GM18867 (cell line): ENCODE data around the gene RASSF3.
"Not testable (repeated sequence)": the region's sequence is repeated elsewhere in the genome, so short reads cannot be mapped to it uniquely, and the experiment has no call there.

Source experiments
- ATAC-seq: cut with Tn5 transposase; IDR thresholded peaks from one replicate; pipeline ENCODE4 v1.9.1; 2021; ENCODE audit warnings: mild to moderate bottlenecking, moderate library complexity; ENCODE audit not compliant: unreplicated experiment

Gene RASSF3

DNA sequence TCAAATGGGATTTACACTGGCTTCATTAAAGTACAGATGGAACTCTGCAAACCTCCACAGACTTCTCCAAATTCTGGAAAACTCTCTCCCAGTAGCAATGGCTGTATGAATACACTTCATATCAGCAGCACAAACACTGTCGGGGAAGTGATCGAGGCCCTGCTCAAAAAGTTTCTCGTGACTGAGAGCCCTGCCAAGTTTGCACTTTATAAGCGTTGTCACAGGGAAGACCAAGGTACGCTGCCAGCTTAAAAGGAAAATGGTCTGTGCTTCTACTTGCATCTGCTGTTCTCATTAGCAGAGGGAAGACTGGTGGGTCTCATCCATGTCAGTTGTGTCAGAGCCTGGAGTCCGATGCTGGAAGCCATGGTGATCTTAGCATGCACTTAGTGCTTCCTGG lies 77.9 kb downstream of the RASSF3 start:
- no peak for ATAC-seq

- ATAC-seq, result no peak
Observed at GRCh38 chr12:64688715-64689114, 78.4 kb downstream of the RASSF3 start.

GRCh38 chr12:64690236-64690635 lies 79.9 kb downstream of the RASSF3 start:
- not testable (repeated sequence) for ATAC-seq

GRCh38 chr12:64691227-64691794 lies 81.0 kb downstream of the RASSF3 start:
- ATAC-seq, result no peak

DNA sequence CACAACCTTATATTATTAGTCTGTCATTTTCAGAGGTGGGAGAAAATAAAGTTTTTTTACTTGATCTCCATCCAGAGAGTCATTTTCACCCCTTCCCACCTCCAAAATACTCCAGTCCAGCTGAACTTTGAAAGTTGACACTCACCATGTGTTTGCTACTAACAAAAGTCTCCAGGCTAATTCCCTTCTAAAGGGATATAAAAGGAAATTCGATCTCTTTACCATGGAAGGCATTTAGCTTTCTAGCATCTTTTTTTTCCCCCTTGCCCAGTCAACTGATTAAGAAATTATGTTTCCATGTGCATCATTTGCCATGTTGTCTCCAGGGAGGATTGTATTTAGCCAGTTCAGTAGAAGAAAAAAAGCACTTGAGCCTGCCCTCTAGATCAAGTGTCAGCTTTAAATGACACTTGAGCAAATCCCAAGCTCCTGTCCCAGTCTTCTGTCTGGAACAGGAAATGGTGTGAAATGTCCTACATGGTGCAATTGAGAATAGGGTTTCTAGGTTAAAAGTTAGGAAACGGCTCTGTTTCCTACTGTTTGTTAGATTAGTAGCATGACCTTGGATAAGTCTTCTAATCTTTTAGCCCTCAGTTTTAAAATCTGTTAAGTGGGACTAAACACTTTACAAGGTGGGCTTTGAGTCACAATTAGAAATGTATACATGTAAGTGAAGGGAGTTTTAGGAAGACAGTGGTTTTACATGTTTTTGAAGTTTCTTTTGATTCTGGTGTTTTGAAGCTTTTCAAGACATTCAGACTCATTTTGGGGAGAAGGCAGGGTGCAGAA lies 81.7 kb downstream of the RASSF3 start:
- ATAC-seq, result no peak

- no peak for ATAC-seq
Observed at GRCh38 chr12:64694130-64695040, 84.1 kb downstream of the RASSF3 start.

- ATAC-seq, result no peak
Observed at GRCh38 chr12:64695550-64695949, 85.3 kb downstream of the RASSF3 start.

DNA sequence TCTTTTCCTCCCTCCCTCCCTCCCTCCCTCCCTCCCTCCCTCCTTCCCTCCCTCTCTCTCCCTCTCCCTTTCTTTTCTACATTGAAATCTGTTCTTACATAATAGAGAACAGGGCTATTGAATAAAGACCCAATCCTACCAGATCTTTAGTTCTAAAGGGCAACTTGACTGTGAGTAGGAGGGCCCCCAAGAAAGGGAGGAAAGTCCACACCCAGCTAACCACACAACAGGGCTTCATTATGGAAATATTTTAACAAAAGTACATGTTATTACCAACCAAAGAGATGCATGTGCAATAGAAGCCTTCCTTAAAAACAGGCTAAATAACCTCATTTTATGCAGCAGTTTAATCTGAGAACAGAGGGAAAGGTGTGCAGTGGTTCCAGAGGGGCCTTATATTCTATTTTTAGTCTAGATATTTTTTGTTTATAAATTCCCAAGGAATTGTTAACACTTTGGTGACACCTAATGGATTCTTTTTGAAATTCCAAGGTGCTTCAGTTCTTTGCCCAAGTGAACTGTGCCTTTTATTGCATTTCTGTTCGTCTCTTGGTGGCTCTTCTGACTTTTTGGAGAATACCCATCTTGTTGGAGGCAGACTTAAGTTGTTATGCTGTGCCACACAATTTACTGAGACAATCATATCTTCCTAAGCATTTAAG lies 85.9 kb downstream of the RASSF3 start:
- ATAC-seq, result no peak

- ATAC-seq, result no peak
Observed at GRCh38 chr12:64699504-64700115, 89.3 kb downstream of the RASSF3 start.

- no peak for ATAC-seq
Observed at GRCh38 chr12:64700532-64700931, 90.2 kb downstream of the RASSF3 start.

DNA sequence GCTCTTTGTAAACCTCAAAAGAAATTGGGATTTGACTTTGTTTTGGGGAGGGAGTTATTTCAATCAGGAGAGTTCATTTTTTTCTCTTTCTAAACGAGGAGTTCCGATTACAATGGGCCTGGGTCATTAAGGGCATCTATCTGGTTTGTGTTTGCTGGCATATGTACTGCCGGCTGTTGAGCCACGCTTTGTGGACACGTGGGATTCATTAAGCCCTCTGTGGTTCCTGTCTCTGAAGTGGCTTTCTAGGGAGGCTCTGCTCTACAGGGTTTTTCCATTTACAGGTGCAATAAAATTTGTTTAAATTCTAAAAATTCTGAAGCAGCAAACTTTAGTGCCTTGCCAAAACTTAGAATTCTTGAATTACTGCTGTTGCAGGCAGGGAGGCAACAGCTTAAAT lies 91.0 kb downstream of the RASSF3 start:
- ATAC-seq, result no peak

DNA sequence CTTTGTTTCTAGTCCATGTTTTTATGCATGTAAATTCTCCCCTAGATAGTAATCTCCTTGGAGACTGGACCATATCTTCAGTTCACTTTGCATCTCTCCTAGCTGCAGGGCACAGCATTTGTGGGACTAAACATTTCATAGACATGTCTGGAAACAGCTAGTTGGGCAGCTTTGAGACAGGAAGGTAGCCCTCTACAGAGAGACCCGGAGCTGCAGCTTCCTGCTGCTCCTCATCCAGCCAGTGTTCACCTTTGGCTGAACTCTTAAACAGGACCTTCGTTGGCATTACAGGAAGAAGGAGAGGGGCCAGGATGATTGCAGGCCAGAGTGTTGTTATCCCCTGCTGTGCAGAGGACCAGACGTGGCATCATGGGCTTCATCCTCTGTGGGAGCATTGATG lies 96.0 kb downstream of the RASSF3 start:
- ATAC-seq, result no peak

- ATAC-seq, result no peak
Observed at GRCh38 chr12:64706857-64707256, 96.6 kb downstream of the RASSF3 start.

DNA sequence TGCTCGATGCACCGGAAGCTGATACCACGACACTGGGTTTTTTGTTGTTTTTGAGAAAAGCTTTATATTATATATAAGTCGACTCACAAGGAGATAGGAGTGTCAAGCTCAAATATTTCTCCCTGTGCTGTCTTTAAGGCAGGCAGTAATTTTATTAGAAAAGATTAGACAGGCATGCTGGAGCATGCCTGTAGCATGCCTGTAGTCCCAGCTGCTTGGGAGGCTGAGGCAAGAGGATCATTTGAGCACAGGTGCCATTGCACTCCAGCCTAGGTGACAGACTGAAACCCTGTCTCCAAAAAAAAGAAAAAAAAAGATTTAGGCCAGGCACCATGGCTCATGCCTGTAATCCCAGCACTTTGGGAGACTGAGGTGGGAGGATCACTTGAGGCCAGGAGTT lies 97.1 kb downstream of the RASSF3 start:
- no peak for ATAC-seq

DNA sequence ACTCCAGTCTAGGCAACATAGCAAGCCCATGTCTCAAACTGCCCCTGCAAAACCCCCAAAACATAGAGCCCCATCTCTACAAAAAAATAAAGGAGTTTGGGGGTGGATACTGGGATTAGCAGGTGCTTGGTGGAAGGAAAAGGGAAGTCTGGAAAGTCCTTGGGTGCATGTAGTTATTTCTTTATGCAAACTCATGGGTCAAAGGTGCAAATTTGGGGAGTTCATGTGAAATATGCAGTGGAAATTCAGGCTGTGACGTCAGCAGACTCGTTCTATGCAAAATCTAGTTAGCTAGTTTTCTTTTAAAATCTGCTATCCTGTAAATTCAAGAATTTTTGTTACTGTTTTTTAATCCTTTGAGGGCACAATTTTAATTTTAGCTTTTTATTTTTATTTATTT lies 97.6 kb downstream of the RASSF3 start:
- no peak for ATAC-seq

- ATAC-seq, result no peak
Observed at GRCh38 chr12:64709429-64709828, 99.1 kb downstream of the RASSF3 start.

- no peak for ATAC-seq
Observed at GRCh38 chr12:64713376-64713775, 103.1 kb downstream of the RASSF3 start.

DNA sequence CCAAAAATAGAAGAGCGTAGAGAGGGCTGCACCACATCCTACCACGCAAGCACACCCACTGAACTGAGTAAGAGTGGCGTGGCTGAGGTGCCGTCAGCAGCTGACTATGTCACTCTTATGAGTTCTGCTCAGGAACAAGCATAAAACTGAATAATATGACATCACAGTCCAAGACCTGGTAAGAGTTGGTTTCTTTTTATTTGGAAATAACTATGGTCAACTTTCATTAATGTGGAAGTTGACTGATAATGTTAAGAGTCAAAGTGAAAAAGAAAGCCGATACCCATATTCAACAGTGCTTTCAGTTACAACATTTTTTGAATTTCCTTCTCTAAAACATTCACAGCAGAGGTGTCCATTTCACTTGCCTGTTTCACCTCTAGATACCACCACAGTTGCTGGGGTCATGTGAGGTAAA lies 104.3 kb downstream of the RASSF3 start:
- peak; percentile 79 for ATAC-seq

DNA sequence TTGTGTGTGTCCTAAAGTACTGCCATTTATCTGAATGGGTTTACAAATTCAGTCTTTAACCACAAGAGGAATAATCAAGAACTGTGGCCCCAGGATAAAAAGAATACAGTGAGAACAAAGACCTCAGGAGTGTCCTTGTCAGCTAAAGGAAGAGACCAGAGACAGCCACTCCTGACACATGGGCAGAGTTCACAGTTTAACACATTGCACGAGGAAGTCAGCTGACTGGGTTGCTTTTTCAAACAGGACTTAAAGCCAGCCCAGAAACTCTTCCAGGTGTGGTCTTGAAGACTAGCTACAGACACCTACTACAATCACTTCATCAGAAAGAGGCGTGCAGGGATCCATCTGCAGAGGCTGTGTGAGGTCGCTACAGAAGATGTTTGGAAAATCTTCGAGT lies 106.1 kb downstream of the RASSF3 start:
- ATAC-seq, result no peak

DNA sequence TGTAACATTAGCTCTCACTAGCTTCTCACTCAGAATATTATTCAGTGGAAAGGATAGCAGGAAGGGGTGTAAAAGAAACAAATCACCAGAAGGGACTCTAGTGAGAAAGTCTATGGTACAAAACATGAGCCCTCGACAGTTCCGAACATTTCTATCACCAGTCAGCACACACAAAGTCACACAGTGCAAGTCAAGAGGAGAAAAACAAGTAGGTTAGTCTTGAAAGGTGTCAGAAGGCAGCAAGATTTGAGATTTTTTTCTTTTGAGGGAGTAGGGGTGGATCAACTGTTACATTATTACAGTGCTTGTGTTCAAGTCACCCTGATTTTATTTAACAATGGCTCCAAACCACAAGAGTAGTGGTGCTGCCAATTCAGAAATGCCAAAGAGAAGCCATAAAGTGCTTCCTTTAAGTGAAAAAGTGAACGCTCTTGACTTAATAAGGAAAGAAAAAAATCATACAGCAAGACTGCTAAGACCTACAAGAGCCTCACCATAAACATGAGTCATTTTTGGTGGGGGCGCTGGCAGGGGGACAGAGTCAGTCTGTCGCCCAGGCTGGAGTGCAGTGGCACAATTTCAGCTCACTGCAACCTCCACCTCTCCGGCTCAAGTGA lies 106.7 kb downstream of the RASSF3 start:
- no peak for ATAC-seq
